D721Med (cell line): ENCODE results near the gene HMCN1.
A peak's percentile ranks its signal among the peaks of the same experiment; 100 is the strongest.

ENCODE experiments used
- DNase-seq: peaks from one replicate; pipeline ENCODE4 v3.0.0; 2011; ENCODE audit warnings: low spot score; ENCODE audit not compliant: insufficient read length
- FAIRE-seq: peaks from 2 replicates; lab custom pipeline; 2011; peaks lifted over from hg19 to GRCh38; lab: Jason Lieb, UNC
- CTCF ChIP-seq: IDR thresholded peaks from 2 replicates; pipeline ENCODE4 v1.5.1; 2012; ENCODE audit warnings: mild to moderate bottlenecking, control low read depth; ENCODE audit not compliant: insufficient read depth; ENCODE audit errors: missing control alignments

The HMCN1 gene

GRCh38 chr1:186059752-186060151 is 325.6 kb downstream of the HMCN1 start:
- no peak for DNase-seq
- FAIRE-seq, result peak; percentile 55
- TF ChIP-seq CTCF, result no peak

GRCh38 chr1:186060226-186060625 is 326.0 kb downstream of the HMCN1 start:
- peak; percentile 46 for FAIRE-seq
- TF ChIP-seq CTCF, result no peak

GRCh38 chr1:186063091-186063657 is 329.0 kb downstream of the HMCN1 start:
- TF ChIP-seq CTCF, result no peak
- FAIRE-seq, result no peak

More at GRCh38 chr1:186060226-186060625, 326.0 kb downstream of the HMCN1 start:
- no peak for DNase-seq

GRCh38 chr1:186066411-186066810 is 332.2 kb downstream of the HMCN1 start:
- no peak for FAIRE-seq

More at GRCh38 chr1:186063091-186063657, 329.0 kb downstream of the HMCN1 start:
- no peak for DNase-seq

GRCh38 chr1:186073697-186074096 is 339.5 kb downstream of the HMCN1 start:
- FAIRE-seq, result no peak
- DNase-seq, result no peak
- TF ChIP-seq CTCF, result no peak

More at GRCh38 chr1:186066411-186066810, 332.2 kb downstream of the HMCN1 start:
- no peak for DNase-seq
- TF ChIP-seq CTCF, result no peak

- DNase-seq (no peak), FAIRE-seq (no peak)
- TF ChIP-seq CTCF, result no peak
Measured at GRCh38 chr1:186076006-186076405, 341.8 kb downstream of the HMCN1 start.

- TF ChIP-seq CTCF, result no peak
- no peak for FAIRE-seq
- no peak for DNase-seq
Measured at GRCh38 chr1:186078245-186078644, 344.1 kb downstream of the HMCN1 start.
